ENCODE data around the gene TMEM129.
A peak's percentile ranks its signal among the peaks of the same experiment; 100 is the strongest.

Gene TMEM129

GRCh38 chr4:1723131-1723801 lies 2.1 kb upstream of the TMEM129 start:
- H3K4me1 ChIP-seq (ENCODE audit: control insufficient read depth, insufficient read depth, low read length), result no peaks in the 10 kb centered on the region
- no peaks in the 10 kb centered on the region for H3K9me3 ChIP-seq (ENCODE audit: control insufficient read depth, insufficient read depth, low read length)
- peaks cover 58% of the 10 kb centered on the region for H3K36me3 ChIP-seq (ENCODE audit: control insufficient read depth, insufficient read depth, low read length)
- no peak overlapping the region for H3K9ac ChIP-seq (ENCODE audit: low read depth, low read length)
- H3K27me3 ChIP-seq (ENCODE audit: control insufficient read depth, insufficient read depth, low read length), result no peaks in the 10 kb centered on the region
- H3K4me3 ChIP-seq (ENCODE audit: low read depth, low read length), result peak overlapping the region; percentile 84

GRCh38 chr4:1722551-1723118 lies 1.5 kb upstream of the TMEM129 start:
- Histone ChIP-seq H3K36me3 (ENCODE audit: control insufficient read depth, insufficient read depth, low read length) (peaks cover 57% of the 10 kb centered on the region), H3K4me3 (ENCODE audit: low read depth, low read length) (peak overlapping the region; percentile 84), H3K9ac (ENCODE audit: low read depth, low read length) (peak overlapping the region; percentile 92), H3K4me1 (ENCODE audit: control insufficient read depth, insufficient read depth, low read length) (no peaks in the 10 kb centered on the region), H3K27me3 (ENCODE audit: control insufficient read depth, insufficient read depth, low read length) (no peaks in the 10 kb centered on the region), H3K9me3 (ENCODE audit: control insufficient read depth, insufficient read depth, low read length) (no peaks in the 10 kb centered on the region)

- Histone ChIP-seq H3K9me3 (ENCODE audit: control insufficient read depth, insufficient read depth, low read length) (no peaks in the 10 kb centered on the region), H3K4me1 (ENCODE audit: control insufficient read depth, insufficient read depth, low read length) (no peaks in the 10 kb centered on the region), H3K9ac (ENCODE audit: low read depth, low read length) (peak overlapping the region; percentile 92), H3K27me3 (ENCODE audit: control insufficient read depth, insufficient read depth, low read length) (no peaks in the 10 kb centered on the region), H3K4me3 (ENCODE audit: low read depth, low read length) (peak overlapping the region; percentile 84), H3K36me3 (ENCODE audit: control insufficient read depth, insufficient read depth, low read length) (peaks cover 54% of the 10 kb centered on the region)
Observed at GRCh38 chr4:1721666-1722550, 785 bp upstream of the TMEM129 start.

- H3K9me3 ChIP-seq (ENCODE audit: control insufficient read depth, insufficient read depth, low read length), result no peaks in the 10 kb centered on the region
- H3K4me3 ChIP-seq (ENCODE audit: low read depth, low read length), result peak overlapping the region; percentile 84
- H3K27me3 ChIP-seq (ENCODE audit: control insufficient read depth, insufficient read depth, low read length), result no peaks in the 10 kb centered on the region
- peak overlapping the region; percentile 70 for H3K9ac ChIP-seq (ENCODE audit: low read depth, low read length)
- H3K4me1 ChIP-seq (ENCODE audit: control insufficient read depth, insufficient read depth, low read length), result no peaks in the 10 kb centered on the region
- H3K36me3 ChIP-seq (ENCODE audit: control insufficient read depth, insufficient read depth, low read length), result peaks cover 43% of the 10 kb centered on the region
Observed at GRCh38 chr4:1720163-1720983, 750 bp downstream of the TMEM129 start.

GRCh38 chr4:1718095-1718850 lies 2.9 kb downstream of the TMEM129 start:
- no peaks in the 10 kb centered on the region for H3K9me3 ChIP-seq (ENCODE audit: control insufficient read depth, insufficient read depth, low read length)
- H3K9ac ChIP-seq (ENCODE audit: low read depth, low read length), result peak overlapping the region; percentile 37
- H3K36me3 ChIP-seq (ENCODE audit: control insufficient read depth, insufficient read depth, low read length), result peaks cover 29% of the 10 kb centered on the region
- no peaks in the 10 kb centered on the region for H3K27me3 ChIP-seq (ENCODE audit: control insufficient read depth, insufficient read depth, low read length)
- H3K4me1 ChIP-seq (ENCODE audit: control insufficient read depth, insufficient read depth, low read length), result no peaks in the 10 kb centered on the region
- H3K4me3 ChIP-seq (ENCODE audit: low read depth, low read length), result no peak overlapping the region

GRCh38 chr4:1717129-1718094 lies 3.7 kb downstream of the TMEM129 start:
- Histone ChIP-seq H3K9ac (ENCODE audit: low read depth, low read length) (no peak overlapping the region), H3K36me3 (ENCODE audit: control insufficient read depth, insufficient read depth, low read length) (peaks cover 21% of the 10 kb centered on the region), H3K27me3 (ENCODE audit: control insufficient read depth, insufficient read depth, low read length) (no peaks in the 10 kb centered on the region), H3K4me1 (ENCODE audit: control insufficient read depth, insufficient read depth, low read length) (no peaks in the 10 kb centered on the region), H3K4me3 (ENCODE audit: low read depth, low read length) (no peak overlapping the region), H3K9me3 (ENCODE audit: control insufficient read depth, insufficient read depth, low read length) (no peaks in the 10 kb centered on the region)

- Histone ChIP-seq H3K36me3 (ENCODE audit: control insufficient read depth, insufficient read depth, low read length) (peaks cover 19% of the 10 kb centered on the region), H3K9ac (ENCODE audit: low read depth, low read length) (no peak overlapping the region), H3K9me3 (ENCODE audit: control insufficient read depth, insufficient read depth, low read length) (no peaks in the 10 kb centered on the region), H3K4me3 (ENCODE audit: low read depth, low read length) (no peak overlapping the region), H3K27me3 (ENCODE audit: control insufficient read depth, insufficient read depth, low read length) (no peaks in the 10 kb centered on the region), H3K4me1 (ENCODE audit: control insufficient read depth, insufficient read depth, low read length) (no peaks in the 10 kb centered on the region)
Observed at GRCh38 chr4:1716065-1716945, 4.8 kb downstream of the TMEM129 start.

GRCh38 chr4:1715002-1715758 lies 5.9 kb downstream of the TMEM129 start:
- H3K27me3 ChIP-seq (ENCODE audit: control insufficient read depth, insufficient read depth, low read length), result no peaks in the 10 kb centered on the region
- peaks cover 19% of the 10 kb centered on the region for H3K36me3 ChIP-seq (ENCODE audit: control insufficient read depth, insufficient read depth, low read length)
- no peak overlapping the region for H3K4me3 ChIP-seq (ENCODE audit: low read depth, low read length)
- H3K9me3 ChIP-seq (ENCODE audit: control insufficient read depth, insufficient read depth, low read length), result no peaks in the 10 kb centered on the region
- H3K9ac ChIP-seq (ENCODE audit: low read depth, low read length), result no peak overlapping the region
- H3K4me1 ChIP-seq (ENCODE audit: control insufficient read depth, insufficient read depth, low read length), result no peaks in the 10 kb centered on the region

- Histone ChIP-seq H3K36me3 (ENCODE audit: control insufficient read depth, insufficient read depth, low read length) (peaks cover 19% of the 10 kb centered on the region), H3K4me3 (ENCODE audit: low read depth, low read length) (no peak overlapping the region), H3K9ac (ENCODE audit: low read depth, low read length) (no peak overlapping the region), H3K4me1 (ENCODE audit: control insufficient read depth, insufficient read depth, low read length) (no peaks in the 10 kb centered on the region), H3K27me3 (ENCODE audit: control insufficient read depth, insufficient read depth, low read length) (no peaks in the 10 kb centered on the region), H3K9me3 (ENCODE audit: control insufficient read depth, insufficient read depth, low read length) (no peaks in the 10 kb centered on the region)
Observed at GRCh38 chr4:1714303-1715001, 6.7 kb downstream of the TMEM129 start.

Data from iPS-15b (cell line).